DMS53 (cell line): ENCODE results near the gene MPHOSPH8.
"Not testable (repeated sequence)": the region's sequence is repeated elsewhere in the genome, so short reads cannot be mapped to it uniquely, and the experiment has no call there.

Experiments used
- DNase-seq: peaks from one replicate; lab custom pipeline; 2025; lab: John Stamatoyannopoulos, UW

Gene MPHOSPH8

GRCh38 chr13:19685437-19685836 is 52.0 kb downstream of the MPHOSPH8 start:
- DNase-seq: no peak

- DNase-seq: not testable (repeated sequence)
Measured at GRCh38 chr13:19691447-19691846, 58.0 kb downstream of the MPHOSPH8 start.

DNA sequence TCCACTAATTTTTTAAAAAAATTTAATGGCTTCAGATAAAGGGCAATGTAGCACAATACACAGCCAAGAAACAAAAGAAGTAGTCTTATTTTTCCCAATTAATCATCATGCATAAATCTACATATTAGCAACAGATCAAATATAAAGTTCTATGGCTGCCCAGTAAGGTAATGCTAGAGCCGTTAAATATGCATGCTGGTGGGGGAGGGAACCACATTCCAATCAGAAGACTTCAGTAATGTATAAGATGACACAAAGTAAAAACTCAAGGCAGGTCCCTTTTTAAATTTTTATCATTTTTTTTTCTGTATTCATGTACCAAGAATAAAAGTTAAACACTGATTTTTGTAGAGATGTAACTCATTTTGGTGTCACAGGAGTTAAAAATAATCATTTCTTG is 62.0 kb downstream of the MPHOSPH8 start:
- no peak for DNase-seq

DNA sequence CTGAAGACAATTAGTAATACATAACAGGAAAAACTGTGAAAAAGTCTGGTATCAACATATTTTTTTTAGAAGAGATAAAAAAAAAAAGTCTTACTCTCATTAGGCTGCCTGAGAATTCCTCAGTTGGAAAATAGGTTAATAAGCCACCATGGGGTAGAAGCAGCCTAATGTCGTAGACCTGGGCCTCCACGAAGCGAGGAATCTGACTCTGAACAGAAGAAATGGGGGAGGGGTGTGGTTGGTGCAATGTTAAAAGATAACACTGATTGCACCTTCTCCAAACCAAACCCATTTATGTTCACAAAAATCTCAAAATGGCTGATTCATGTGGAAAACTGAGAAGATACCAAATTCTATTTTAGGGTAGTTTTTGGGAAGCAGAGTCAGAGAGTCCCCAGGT is 62.4 kb downstream of the MPHOSPH8 start:
- DNase-seq: no peak

GRCh38 chr13:19700963-19701362 is 67.5 kb downstream of the MPHOSPH8 start:
- DNase-seq: not testable (repeated sequence)

DNA sequence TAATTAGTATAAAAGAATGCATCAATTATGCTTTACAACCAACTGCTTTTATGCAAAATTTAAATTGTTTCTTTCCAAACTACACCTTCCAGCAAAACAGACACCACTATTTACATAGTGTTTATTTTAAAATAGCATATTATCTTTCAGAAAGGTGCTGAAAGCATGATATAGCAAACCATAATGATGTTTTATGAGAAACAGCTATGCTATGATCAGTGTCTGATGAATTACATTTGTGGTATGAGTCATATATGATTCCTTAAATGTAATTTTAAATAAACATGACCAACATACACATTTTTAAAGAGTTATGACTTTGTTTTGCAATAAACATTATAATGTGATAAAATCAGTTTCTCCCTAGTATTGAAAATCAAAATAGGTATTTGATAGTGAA is 68.2 kb downstream of the MPHOSPH8 start:
- not testable (repeated sequence) for DNase-seq

GRCh38 chr13:19704256-19704655 is 70.8 kb downstream of the MPHOSPH8 start:
- DNase-seq: not testable (repeated sequence)

DNA sequence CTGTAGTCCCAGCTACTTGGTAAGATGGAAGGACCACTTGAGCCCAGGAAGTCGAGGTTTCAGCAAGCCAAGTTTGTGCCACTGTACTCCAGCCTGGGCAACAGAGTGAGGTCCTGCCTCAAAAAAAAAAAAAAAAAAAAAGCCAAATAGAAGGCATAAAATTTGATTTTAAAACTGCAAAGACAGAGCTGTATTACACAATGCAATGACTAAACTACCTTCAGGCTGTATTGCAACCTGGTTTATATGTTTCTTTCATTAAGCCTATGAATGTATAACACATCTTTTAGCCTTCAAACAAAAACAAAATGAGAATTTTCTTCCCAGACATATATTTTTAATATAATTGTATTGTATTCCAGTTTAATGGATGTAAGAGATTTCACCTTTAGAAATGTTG is 75.6 kb downstream of the MPHOSPH8 start:
- DNase-seq: not testable (repeated sequence)

DNA sequence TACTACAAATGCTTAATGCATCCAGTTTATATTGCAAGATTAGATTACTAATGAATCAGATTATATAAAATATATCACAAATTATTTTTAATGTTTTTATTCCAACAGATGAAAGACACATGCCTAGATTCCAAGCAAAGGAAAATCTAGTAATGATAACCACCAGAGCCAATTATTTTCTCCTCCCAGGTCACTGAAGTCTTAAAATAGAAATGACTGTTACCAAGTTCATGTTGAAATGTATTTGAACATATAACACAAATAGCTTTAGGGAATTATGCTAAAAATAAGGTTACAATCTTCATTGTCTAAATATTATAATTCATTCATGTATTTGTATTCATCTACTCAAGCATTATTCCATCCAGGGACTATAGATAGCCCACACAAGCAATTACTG is 76.3 kb downstream of the MPHOSPH8 start:
- DNase-seq: not testable (repeated sequence)

- DNase-seq: no peak
Measured at GRCh38 chr13:19713186-19713965, 79.9 kb downstream of the MPHOSPH8 start.

DNA sequence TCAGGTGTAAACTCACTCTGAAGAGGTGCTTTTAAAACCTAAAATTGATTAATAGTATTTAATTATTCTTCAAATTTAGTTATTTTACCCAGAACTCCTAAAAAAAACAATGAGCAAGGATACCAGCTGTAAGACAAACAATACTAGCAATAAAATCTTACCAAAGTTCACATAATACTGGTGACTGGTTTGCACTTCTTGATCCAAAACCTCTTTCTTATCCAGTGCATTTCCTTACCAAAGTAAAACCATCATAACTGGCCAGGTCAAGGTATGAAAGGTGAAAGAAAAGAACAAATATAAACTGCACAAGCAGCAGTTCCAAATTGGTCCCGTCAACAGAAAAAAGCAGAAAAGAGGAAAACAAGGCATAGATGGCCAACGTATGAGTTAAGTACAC is 86.6 kb downstream of the MPHOSPH8 start:
- DNase-seq: no peak
